H9 (cell line): Measurements from ENCODE around the gene OR6J1. TPM values are rescaled to one million over a fixed set of nuclear protein-coding genes. Genes with fewer than 3 reads are reported as not detected.

ENCODE experiments used
- DNase-seq: peaks from one replicate; pipeline ENCODE4 v3.0.0-alpha.2; 2017
- H2AFZ ChIP-seq: one replicate; pipeline ENCODE4 v1.6.1; 2013; ENCODE audit warnings: mild to moderate bottlenecking, low read length, control low read depth, moderate library complexity
- H2AK5ac ChIP-seq: 2 replicates; pipeline ENCODE4 v1.6.1; 2013; ENCODE audit warnings: low read length, control low read depth, mixed read lengths; ENCODE audit not compliant: insufficient read length
- H2BK120ac ChIP-seq: one replicate; pipeline ENCODE4 v1.6.1; 2013; ENCODE audit warnings: low read depth, mild to moderate bottlenecking, low read length, control low read depth, inconsistent platforms; ENCODE audit not compliant: poor library complexity, severe bottlenecking
- H2BK12ac ChIP-seq: 2 replicates; pipeline ENCODE4 v1.6.1; 2013; ENCODE audit warnings: low read length, control low read depth, mixed read lengths, low read depth; ENCODE audit not compliant: insufficient read length
- H2BK15ac ChIP-seq: 2 replicates; pipeline ENCODE4 v1.6.1; 2013; ENCODE audit warnings: low read depth, low read length, control low read depth
- H2BK20ac ChIP-seq: one replicate; pipeline ENCODE4 v1.6.1; 2013; ENCODE audit warnings: low read depth, mild to moderate bottlenecking, low read length, control low read depth, inconsistent platforms; ENCODE audit not compliant: poor library complexity, severe bottlenecking
- H2BK5ac ChIP-seq: 2 replicates; pipeline ENCODE4 v1.6.1; 2013; ENCODE audit warnings: low read length, control low read depth, mixed read lengths; ENCODE audit not compliant: insufficient read length
- H3K14ac ChIP-seq: 2 replicates; pipeline ENCODE4 v1.6.1; 2013; ENCODE audit warnings: low read length, control low read depth; ENCODE audit not compliant: insufficient read depth
- H3K18ac ChIP-seq: 2 replicates; pipeline ENCODE4 v1.6.1; 2013; ENCODE audit warnings: low read depth, mild to moderate bottlenecking, mixed read lengths, low read length, control low read depth; ENCODE audit not compliant: insufficient read length
- H3K23ac ChIP-seq: 2 replicates; pipeline ENCODE4 v1.6.1; 2013; ENCODE audit warnings: low read length, control low read depth, mixed read lengths, low read depth; ENCODE audit not compliant: insufficient read length
- H3K23me2 ChIP-seq: 2 replicates; pipeline ENCODE4 v1.6.1; 2013; ENCODE audit warnings: low read depth, mild to moderate bottlenecking, mixed read lengths, low read length, control low read depth; ENCODE audit not compliant: insufficient read length, poor library complexity, severe bottlenecking
- H3K27ac ChIP-seq: 2 replicates; pipeline ENCODE4 v1.5.1; 2013; ENCODE audit warnings: low read length, control low read depth, mixed read lengths, low read depth; ENCODE audit not compliant: insufficient read length
- H3K27me3 ChIP-seq: 2 replicates; pipeline ENCODE4 v1.6.1; 2013; ENCODE audit warnings: low read length, control low read depth, inconsistent platforms; ENCODE audit not compliant: insufficient read depth
- H3K4ac ChIP-seq: 2 replicates; pipeline ENCODE4 v1.6.1; 2013; ENCODE audit warnings: low read depth, mild to moderate bottlenecking, control low read depth, inconsistent platforms, low read length, moderate library complexity
- H3K4me1 ChIP-seq: 2 replicates; pipeline ENCODE4 v1.6.1; 2013; ENCODE audit warnings: low read length, control low read depth, inconsistent platforms; ENCODE audit not compliant: insufficient read depth
- H3K4me2 ChIP-seq: 2 replicates; pipeline ENCODE4 v1.6.1; 2013; ENCODE audit warnings: low read length, control low read depth, mixed read lengths; ENCODE audit not compliant: insufficient read length, insufficient read depth
- H3K56ac ChIP-seq: 2 replicates; pipeline ENCODE4 v1.6.1; 2013; ENCODE audit warnings: low read depth, mild to moderate bottlenecking, mixed read lengths, low read length, control low read depth; ENCODE audit not compliant: insufficient read length
- H3K79me1 ChIP-seq: 2 replicates; pipeline ENCODE4 v1.6.1; 2013; ENCODE audit warnings: low read depth, mild to moderate bottlenecking, moderate library complexity, low read length, control low read depth, inconsistent platforms; ENCODE audit not compliant: insufficient read depth, poor library complexity, severe bottlenecking
- H3K79me2 ChIP-seq: 2 replicates; pipeline ENCODE4 v1.6.1; 2013; ENCODE audit warnings: low read length, control low read depth, inconsistent platforms; ENCODE audit not compliant: insufficient read depth
- H3K9ac ChIP-seq: 2 replicates; pipeline ENCODE4 v1.6.1; 2013; ENCODE audit warnings: low read length, control low read depth, mixed read lengths; ENCODE audit not compliant: insufficient read length; ENCODE audit errors: extremely low read depth
- H3K9me3 ChIP-seq: one replicate; pipeline ENCODE4 v1.6.1; 2013; ENCODE audit warnings: low read depth, low read length, inconsistent platforms; ENCODE audit not compliant: control insufficient read depth
- H3T11ph ChIP-seq: one replicate; pipeline ENCODE4 v1.6.1; 2013; ENCODE audit warnings: mild to moderate bottlenecking, low read length, control low read depth, inconsistent platforms
- H4K20me1 ChIP-seq: one replicate; pipeline ENCODE4 v1.6.1; 2013; ENCODE audit not compliant: control insufficient read depth, insufficient read length, insufficient read depth
- H4K5ac ChIP-seq: 2 replicates; pipeline ENCODE4 v1.6.1; 2013; ENCODE audit warnings: low read depth, mild to moderate bottlenecking, mixed read lengths, low read length, control low read depth; ENCODE audit not compliant: insufficient read length
- H4K8ac ChIP-seq: replicated peaks from 2 replicates; pipeline ENCODE4 v1.6.1; 2013; ENCODE audit warnings: low read length, control low read depth, mixed read lengths, low read depth; ENCODE audit not compliant: insufficient read length
- H4K91ac ChIP-seq: 2 replicates; pipeline ENCODE4 v1.6.1; 2013; ENCODE audit warnings: low read depth, mild to moderate bottlenecking, moderate library complexity, mixed read lengths, low read length, control low read depth; ENCODE audit not compliant: insufficient read length
- H3K27ac Mint-ChIP-seq, 3 experiments: 2 replicates in 2 of 3; 3 replicates in 1 of 3; pipeline ENCODE4 v1.8.0; 2020 to 2021; ENCODE audit warnings: mixed read lengths in 3 of 3, mild to moderate bottlenecking in 1 of 3, moderate library complexity in 1 of 3
- H3K27me3 Mint-ChIP-seq: 2 replicates; pipeline ENCODE4 v1.8.0; 2021; ENCODE audit warnings: low read depth, mild to moderate bottlenecking, moderate library complexity, mixed read lengths
- H3K36me3 Mint-ChIP-seq, 3 experiments: 2 replicates in 2 of 3; 3 replicates in 1 of 3; pipeline ENCODE4 v1.8.0; 2020 to 2021; ENCODE audit warnings: low read depth in 3 of 3, mixed read lengths in 3 of 3; ENCODE audit not compliant: insufficient read depth in 1 of 3
- H3K4me1 Mint-ChIP-seq, 2 experiments: 2 replicates each; pipeline ENCODE4 v1.8.0; 2020; ENCODE audit warnings: mixed read lengths in 2 of 2
- H3K4me3 Mint-ChIP-seq, 2 experiments: 2 replicates in 1 of 2; 3 replicates in 1 of 2; pipeline ENCODE4 v1.8.0; 2020 to 2021; ENCODE audit warnings: mild to moderate bottlenecking in 2 of 2, mixed read lengths in 2 of 2, moderate library complexity in 1 of 2
- H3K9me3 Mint-ChIP-seq, 2 experiments: 2 replicates in 1 of 2; 3 replicates in 1 of 2; pipeline ENCODE4 v1.8.0; 2020; ENCODE audit warnings: mild to moderate bottlenecking in 2 of 2, mixed read lengths in 2 of 2, moderate library complexity in 1 of 2
- total RNA-seq: library from RNA; stranded (reverse); gene quantifications from 2 replicates; pipeline ENCODE4 v1.2.1, GENCODE V29; 2021
- TF ChIP-seq, protein P1 (sequence below): fragments of 200-600 bp; sonication (generic); conservative IDR thresholded peaks from 3 replicates; pipeline ENCODE4 v1.8.0; 2021; ENCODE audit warnings: antibody characterized with exemption, mild to moderate bottlenecking

OR6J1 gene
- total RNA-seq, 1 experiment from 2014 or later = not detected

DNA sequence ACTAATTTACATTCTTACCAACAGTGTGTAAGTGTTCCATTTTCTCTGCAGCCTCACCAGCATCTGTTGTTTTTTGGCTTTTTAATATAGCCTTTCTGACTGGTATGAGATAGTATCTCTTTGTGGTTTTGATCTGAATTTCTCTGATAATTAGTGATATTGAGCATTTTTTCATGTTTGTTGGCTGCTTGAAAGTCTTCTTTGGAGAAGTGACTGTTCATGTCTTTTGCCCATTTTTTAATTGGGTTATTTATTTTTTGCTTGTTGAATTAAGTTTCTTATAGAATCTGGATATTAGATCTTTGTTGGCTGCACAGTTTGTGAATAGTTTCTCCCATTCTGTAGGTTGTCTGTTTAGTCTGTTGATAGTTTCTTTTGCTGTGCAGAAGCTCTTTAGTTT is 48.0 kb upstream of the OR6J1 start:
- no peak overlapping the region for H3K9ac ChIP-seq
- Mint-ChIP-seq H3K9me3 (peaks cover 15 to 20% of the 10 kb centered on the region in 2 experiments), H3K27me3 (peaks cover 25% of the 10 kb centered on the region; the same call in 1 of the 2 replicates), H3K4me3 (no peak overlapping the region), H3K27ac (no peak overlapping the region), H3K36me3 (peaks cover 0 to 5% (median 0%) of the 10 kb centered on the region in 3 experiments; a peak in 1 of 7 replicates), H3K4me1 (0 out of 4 replicates have a peak, but pooled peaks cover 0 to 2% of the 10 kb centered on the region in 2 experiments)
- TF ChIP-seq, protein P1, sequence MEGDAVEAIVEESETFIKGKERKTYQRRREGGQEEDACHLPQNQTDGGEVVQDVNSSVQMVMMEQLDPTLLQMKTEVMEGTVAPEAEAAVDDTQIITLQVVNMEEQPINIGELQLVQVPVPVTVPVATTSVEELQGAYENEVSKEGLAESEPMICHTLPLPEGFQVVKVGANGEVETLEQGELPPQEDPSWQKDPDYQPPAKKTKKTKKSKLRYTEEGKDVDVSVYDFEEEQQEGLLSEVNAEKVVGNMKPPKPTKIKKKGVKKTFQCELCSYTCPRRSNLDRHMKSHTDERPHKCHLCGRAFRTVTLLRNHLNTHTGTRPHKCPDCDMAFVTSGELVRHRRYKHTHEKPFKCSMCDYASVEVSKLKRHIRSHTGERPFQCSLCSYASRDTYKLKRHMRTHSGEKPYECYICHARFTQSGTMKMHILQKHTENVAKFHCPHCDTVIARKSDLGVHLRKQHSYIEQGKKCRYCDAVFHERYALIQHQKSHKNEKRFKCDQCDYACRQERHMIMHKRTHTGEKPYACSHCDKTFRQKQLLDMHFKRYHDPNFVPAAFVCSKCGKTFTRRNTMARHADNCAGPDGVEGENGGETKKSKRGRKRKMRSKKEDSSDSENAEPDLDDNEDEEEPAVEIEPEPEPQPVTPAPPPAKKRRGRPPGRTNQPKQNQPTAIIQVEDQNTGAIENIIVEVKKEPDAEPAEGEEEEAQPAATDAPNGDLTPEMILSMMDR = no peak
- no peaks in the 10 kb centered on the region for H4K20me1 ChIP-seq
- H3K56ac ChIP-seq = no peak overlapping the region
- no peaks in the 10 kb centered on the region for H3K79me2 ChIP-seq
- H3K4me2 ChIP-seq = no peak overlapping the region
- H2BK5ac ChIP-seq = no peak overlapping the region
- H3K18ac ChIP-seq = no peak overlapping the region
- H2AFZ ChIP-seq = no peak overlapping the region
- H2AK5ac ChIP-seq = no peak overlapping the region
- H3K23ac ChIP-seq = no peak overlapping the region
- no peaks in the 10 kb centered on the region for H3K79me1 ChIP-seq
- H4K5ac ChIP-seq = no peak overlapping the region
- no peak overlapping the region for H2BK15ac ChIP-seq
- H2BK20ac ChIP-seq = no peak overlapping the region
- H3K4ac ChIP-seq = no peak overlapping the region
- H2BK12ac ChIP-seq = no peak overlapping the region
- no peak overlapping the region for H3K14ac ChIP-seq
- no peaks in the 10 kb centered on the region for H3K4me1 ChIP-seq
- H3K9me3 ChIP-seq = no peaks in the 10 kb centered on the region
- no peak overlapping the region for H2BK120ac ChIP-seq
- no peak overlapping the region for H4K91ac ChIP-seq
- H3K27me3 ChIP-seq = no peaks in the 10 kb centered on the region
- H3K27ac ChIP-seq = no peak overlapping the region
- H4K8ac ChIP-seq = no peak overlapping the region
- no peaks in the 10 kb centered on the region for H3K23me2 ChIP-seq
- no peak overlapping the region for H3T11ph ChIP-seq
- no peak for DNase-seq
